GM18498 (cell line): Measurements from ENCODE around the gene UCHL5.

Experiments
- ATAC-seq: cut with Tn5 transposase; IDR thresholded peaks from one replicate; pipeline ENCODE4 v1.9.1; 2021; ENCODE audit warnings: mild to moderate bottlenecking, moderate library complexity; ENCODE audit not compliant: unreplicated experiment

Gene UCHL5, protein sequence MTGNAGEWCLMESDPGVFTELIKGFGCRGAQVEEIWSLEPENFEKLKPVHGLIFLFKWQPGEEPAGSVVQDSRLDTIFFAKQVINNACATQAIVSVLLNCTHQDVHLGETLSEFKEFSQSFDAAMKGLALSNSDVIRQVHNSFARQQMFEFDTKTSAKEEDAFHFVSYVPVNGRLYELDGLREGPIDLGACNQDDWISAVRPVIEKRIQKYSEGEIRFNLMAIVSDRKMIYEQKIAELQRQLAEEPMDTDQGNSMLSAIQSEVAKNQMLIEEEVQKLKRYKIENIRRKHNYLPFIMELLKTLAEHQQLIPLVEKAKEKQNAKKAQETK

GRCh38 chr1:193059282-193060114 lies at the start of gene UCHL5, which contains the start of gene RO60:
UCHL5 (minus strand) TSS chr1:193059360; CDS start chr1:193059260, 100 bp downstream.
RO60 (plus strand) TSS chr1:193059612; CDS start chr1:193069055, 9,443 bp downstream.
- peak; percentile 93 for ATAC-seq

DNA sequence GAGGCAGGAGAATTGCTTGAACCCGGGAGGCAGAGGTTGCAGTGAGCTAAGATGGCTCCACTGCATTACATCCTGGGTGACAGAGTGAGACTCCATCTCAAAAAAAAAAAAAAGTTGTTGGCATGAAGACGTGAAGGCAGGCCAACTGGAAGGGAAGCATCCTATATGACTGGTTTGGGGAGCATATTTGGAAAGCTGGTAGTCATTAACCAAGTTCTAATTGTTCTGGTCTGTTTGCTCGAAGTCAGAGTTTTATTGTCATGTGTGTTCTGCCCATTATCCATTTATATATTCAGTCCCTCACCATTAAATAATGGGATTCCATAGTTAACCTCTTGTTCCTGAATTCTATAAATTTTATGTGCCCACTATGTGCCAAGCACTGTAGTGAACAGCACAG lies 49.3 kb upstream of the UCHL5 start:
- no peak for ATAC-seq

DNA sequence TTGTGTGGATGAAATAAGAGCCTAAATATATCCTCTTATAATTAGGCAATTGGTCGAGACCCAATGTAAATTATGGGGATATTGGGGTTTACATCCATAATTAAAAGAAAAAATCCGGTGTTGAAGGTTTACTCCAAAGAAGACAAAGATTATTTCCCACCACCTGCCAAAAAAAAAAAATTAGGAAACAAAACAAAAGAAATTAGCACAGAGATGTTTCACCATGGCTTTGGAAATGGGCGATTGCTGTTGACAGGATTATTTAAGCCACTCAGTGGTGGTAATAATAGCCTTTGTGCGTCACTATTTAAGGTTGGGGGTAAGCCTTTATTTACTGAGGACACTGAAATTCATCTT lies 46.6 kb upstream of the UCHL5 start:
- no peak for ATAC-seq

DNA sequence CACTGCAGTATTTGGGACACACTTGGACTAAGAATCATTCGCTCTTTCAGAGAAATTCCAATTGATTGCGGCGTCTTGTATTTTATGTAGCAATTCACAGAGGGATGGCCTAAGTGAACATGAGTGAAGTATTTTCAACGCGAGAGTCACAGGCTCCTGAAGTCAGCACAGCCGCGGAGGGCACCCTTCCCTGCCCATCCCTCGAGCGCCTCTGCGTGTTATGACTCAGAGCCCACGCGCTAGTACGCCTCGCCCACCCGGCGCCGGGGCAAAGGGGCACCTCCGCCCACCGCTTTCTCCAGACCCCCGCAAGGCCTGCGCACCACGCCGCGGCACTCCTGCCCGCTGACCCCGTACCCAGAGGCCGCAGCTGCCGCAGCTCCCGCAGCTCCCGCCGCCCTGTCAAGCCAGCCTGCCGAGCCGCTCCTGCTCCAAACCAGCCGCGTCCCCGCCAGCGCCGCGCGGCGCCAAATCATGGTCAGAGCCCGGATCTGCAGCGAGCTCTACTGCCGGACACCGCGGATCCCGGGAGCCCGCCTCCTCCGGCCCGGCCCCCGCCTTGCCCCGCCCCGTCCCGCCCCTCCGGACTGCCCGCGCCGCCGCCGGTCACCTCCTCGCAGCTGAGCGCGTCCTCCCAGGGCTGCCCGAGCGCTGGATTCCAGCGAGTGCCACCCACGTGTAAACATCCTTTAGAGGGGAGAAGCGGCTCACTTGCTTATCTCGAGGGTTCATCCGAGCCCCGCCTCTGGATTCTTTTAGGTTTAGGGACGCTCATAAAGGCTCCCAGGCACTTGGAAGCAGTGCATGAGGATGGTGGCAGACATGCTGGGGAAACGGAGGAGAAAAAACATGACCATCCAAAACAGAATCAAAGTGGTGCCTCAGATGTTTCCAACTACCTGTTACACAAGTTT lies 46.0 kb upstream of the UCHL5 start, which contains the start of gene GLRX2:
Gene GLRX2 (minus strand): TSS at position 508 of the 914 bp plus-strand sequence. CDS start 32 bp downstream, at position 476.
- ATAC-seq, result peak; percentile 93

GRCh38 chr1:193104502-193104906 lies 45.3 kb upstream of the UCHL5 start:
- peak; percentile 46 for ATAC-seq

- ATAC-seq, result no peak
These were observed 44.8 kb upstream of the UCHL5 start for GRCh38 chr1:193103759-193104501.

- ATAC-seq, result no peak
These were observed 43.5 kb upstream of the UCHL5 start for GRCh38 chr1:193102662-193103061.

DNA sequence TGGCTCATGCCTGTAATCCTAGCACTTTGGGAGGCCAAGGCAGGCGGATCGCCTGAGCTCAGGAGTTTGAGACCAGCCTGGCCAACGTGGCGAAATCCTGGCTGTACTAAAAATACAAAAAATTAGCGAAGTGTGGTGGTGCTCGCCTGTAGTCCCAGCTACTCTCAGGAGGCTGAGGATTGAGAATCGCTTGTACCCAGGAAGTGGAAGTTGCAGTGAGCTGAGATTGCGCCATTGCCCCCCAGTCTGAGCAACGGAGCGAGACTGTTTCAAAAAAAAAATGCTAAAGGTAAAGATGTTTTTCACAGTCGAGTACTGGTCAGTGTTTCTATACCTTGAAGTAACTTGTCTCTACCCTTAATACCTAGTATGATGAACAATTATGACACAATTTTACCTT lies 35.0 kb upstream of the UCHL5 start:
- no peak for ATAC-seq

GRCh38 chr1:193090865-193091264 lies 31.7 kb upstream of the UCHL5 start:
- ATAC-seq, result no peak

- ATAC-seq, result no peak
These were observed 28.7 kb upstream of the UCHL5 start for GRCh38 chr1:193087893-193088292.

- no peak for ATAC-seq
These were observed 27.2 kb upstream of the UCHL5 start for GRCh38 chr1:193086342-193086741.

- no peak for ATAC-seq
These were observed 26.1 kb upstream of the UCHL5 start for GRCh38 chr1:193085263-193085662.

- ATAC-seq, result peak; percentile 99
These were observed 24.4 kb upstream of the UCHL5 start for GRCh38 chr1:193083365-193084088.

DNA sequence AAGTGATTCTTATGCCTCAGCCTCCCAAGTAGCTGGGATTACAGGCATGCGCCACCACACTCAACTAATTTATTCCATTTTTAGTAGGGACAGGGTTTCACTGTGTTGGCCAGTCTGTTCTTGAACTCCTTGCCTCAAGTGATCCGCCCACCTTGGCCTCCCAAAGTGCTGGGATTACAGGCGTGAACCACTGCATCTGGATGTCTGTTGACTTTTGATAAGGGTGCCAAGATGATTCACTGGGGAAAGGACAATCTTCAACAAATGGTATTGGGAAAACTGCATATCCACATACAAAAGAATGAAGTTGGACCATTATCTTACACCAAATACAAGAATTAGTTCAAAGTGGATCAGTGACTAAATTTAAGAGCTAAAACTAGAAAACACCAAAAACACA lies 20.0 kb upstream of the UCHL5 start:
- ATAC-seq, result no peak

- ATAC-seq, result no peak
These were observed 18.8 kb upstream of the UCHL5 start for GRCh38 chr1:193077991-193078390.

- peak; percentile 58 for ATAC-seq
These were observed 11.8 kb upstream of the UCHL5 start for GRCh38 chr1:193070942-193071341.

GRCh38 chr1:193070386-193070753 lies 11.2 kb upstream of the UCHL5 start:
- peak; percentile 50 for ATAC-seq

GRCh38 chr1:193069748-193070385 lies 10.7 kb upstream of the UCHL5 start:
- ATAC-seq, result peak; percentile 30

DNA sequence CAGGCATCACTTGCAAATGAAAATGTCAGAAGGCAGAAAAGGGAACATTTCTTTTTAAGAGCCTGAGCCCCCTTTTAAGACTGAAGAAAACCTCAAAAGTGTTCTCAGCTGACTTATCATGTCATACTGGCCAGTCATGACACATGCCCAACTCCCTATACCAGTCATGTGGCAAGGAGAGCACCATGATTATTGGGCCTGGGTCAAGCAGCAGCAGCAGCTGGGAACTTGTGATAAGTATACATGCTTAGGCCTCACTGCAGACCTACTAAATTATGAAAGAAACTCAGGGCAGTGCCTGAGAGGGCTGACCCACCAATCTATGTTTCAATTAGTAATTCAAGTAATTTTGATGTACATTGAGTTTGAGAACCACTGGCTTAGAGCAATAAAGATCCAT lies 8.9 kb upstream of the UCHL5 start:
- ATAC-seq, result no peak
